ENCODE data around the gene TMEM140.

DNA sequence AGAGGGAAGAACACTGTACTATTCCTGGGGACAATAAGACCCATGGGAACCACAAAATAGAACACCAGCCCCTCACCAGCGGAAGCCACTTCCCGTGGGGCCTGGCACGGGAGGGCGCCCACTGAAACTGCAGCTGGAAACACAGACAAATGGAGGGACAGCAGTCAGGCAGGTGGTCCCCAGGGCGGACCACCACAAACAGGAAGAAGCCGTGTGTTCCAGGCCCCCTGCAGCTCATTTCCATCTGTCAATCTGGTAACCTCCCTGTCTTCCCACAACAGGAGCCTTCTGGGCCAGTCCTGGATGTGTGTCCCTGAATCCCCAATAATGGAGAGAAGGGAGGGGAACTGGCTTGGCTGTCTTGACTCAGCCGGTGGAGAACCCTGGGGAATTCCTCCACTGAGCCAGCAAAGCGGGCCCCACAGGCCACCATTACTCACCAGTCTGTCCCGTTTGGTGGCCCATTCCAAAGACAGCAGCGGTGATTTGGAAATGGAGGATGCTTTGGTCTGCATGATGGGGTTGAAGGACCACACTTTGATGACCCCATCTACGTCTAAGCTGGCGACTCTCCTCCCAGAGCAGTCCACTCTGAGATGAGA is 46.7 kb downstream of the TMEM140 start:
- TF ChIP-seq, protein P1, sequence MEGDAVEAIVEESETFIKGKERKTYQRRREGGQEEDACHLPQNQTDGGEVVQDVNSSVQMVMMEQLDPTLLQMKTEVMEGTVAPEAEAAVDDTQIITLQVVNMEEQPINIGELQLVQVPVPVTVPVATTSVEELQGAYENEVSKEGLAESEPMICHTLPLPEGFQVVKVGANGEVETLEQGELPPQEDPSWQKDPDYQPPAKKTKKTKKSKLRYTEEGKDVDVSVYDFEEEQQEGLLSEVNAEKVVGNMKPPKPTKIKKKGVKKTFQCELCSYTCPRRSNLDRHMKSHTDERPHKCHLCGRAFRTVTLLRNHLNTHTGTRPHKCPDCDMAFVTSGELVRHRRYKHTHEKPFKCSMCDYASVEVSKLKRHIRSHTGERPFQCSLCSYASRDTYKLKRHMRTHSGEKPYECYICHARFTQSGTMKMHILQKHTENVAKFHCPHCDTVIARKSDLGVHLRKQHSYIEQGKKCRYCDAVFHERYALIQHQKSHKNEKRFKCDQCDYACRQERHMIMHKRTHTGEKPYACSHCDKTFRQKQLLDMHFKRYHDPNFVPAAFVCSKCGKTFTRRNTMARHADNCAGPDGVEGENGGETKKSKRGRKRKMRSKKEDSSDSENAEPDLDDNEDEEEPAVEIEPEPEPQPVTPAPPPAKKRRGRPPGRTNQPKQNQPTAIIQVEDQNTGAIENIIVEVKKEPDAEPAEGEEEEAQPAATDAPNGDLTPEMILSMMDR (optimal IDR thresholded peaks at IDR 0.05 in 1 of 3, IDR thresholded peaks at IDR 0.05 in 1 of 3, conservative IDR thresholded peaks at IDR 0.05 in 1 of 3; ENCODE audit: extremely low read depth in 1 of 3, insufficient read depth in 2 of 3, low read length in 3 of 3): no peak
- TF ChIP-seq EZH2 (IDR thresholded peaks at IDR 0.05; ENCODE audit: low read length): no peak
